ENCODE measurements around the gene SUPT4H1.

Gene SUPT4H1

DNA sequence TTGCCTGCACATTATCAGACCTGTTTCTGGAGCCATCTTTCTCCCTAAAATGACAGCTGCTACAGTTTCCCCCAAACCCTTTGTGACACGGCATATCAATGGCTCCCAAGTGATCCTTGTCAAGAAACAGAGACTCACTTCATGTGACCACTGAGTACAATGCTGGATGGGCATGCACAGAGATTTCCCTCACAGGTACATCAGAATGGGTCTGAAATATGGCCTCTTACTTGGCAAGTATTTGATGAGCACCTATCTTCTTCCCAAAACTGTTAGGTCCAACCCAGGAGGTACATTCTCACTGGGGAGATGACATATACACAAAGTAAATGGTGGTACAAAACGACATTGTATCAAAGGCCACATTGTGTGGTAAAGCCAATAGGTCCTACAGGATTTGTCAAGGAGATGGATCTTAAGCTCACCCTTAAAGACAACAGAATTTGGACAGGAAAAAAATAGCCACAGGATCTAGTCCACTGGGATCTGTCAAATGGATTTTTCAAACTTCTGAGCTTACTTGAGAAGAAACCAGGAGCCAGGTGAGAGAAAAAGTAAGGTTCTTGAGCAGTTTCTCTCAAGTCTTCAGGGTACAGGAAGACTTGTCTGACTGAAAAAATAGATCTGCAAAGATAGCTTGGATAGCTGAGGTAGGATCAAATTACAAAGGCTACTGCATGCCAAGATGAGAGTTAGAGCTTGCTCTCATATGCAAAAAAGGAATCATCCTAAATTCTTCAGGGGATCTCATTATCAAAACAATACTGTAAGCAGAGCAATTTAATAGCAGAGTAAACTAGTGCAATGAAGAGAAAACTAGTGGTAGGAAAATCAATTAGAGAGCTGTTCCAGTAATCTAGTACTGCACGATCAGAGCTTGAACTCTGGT, 36.5 kb upstream of the SUPT4H1 start:
- Histone ChIP-seq H3K27ac (ENCODE audit: low read length) (no peak overlapping the region), H3K4me3 (ENCODE audit: low read length) (no peak overlapping the region), H3K27me3 (ENCODE audit: control insufficient read depth, insufficient read depth, low read length) (no peaks in the 10 kb centered on the region), H3K9me3 (ENCODE audit: control insufficient read depth, insufficient read depth, low read length) (no peaks in the 10 kb centered on the region), H3K4me1 (ENCODE audit: control insufficient read depth, insufficient read depth, low read length) (peaks cover 2% of the 10 kb centered on the region; the same call in 1 of the 2 replicates), H3K36me3 (ENCODE audit: control insufficient read depth, insufficient read depth, low read length) (no peaks in the 10 kb centered on the region)
- no CpG with 5 or more reads among the region's 3 CpGs for WGBS (ENCODE audit: insufficient coverage, insufficient read length)
- DNase-seq (ENCODE audit: low read depth, low spot score): no peak

DNA sequence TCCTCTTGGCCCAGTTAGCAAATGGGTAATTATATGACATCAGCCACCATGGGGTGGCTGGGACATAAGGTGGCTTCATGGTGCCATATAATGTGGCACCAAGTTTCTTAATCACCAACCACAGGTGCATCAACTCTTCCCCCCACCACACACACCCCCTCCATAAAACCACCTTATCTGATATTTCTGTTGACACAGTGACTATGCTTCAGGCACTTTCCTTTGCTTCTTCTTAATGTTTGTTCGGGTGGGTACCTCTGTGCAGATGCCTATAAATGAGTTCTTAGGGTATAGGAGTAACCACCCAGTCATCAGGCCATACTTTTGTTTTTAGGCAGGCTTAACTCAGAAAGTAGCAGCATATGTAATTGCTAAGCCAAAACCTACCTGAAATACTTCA, 35.8 kb upstream of the SUPT4H1 start:
- Histone ChIP-seq H3K36me3 (ENCODE audit: control insufficient read depth, insufficient read depth, low read length) (no peaks in the 10 kb centered on the region), H3K27ac (ENCODE audit: low read length) (no peak overlapping the region), H3K4me3 (ENCODE audit: low read length) (no peak overlapping the region), H3K27me3 (ENCODE audit: control insufficient read depth, insufficient read depth, low read length) (no peaks in the 10 kb centered on the region), H3K4me1 (ENCODE audit: control insufficient read depth, insufficient read depth, low read length) (peaks cover 2% of the 10 kb centered on the region; the same call in 1 of the 2 replicates), H3K9me3 (ENCODE audit: control insufficient read depth, insufficient read depth, low read length) (no peaks in the 10 kb centered on the region)
- WGBS (ENCODE audit: insufficient coverage, insufficient read length): no CpG with 5 or more reads among the region's 1 CpG
- no peak for DNase-seq (ENCODE audit: low read depth, low spot score)

DNA sequence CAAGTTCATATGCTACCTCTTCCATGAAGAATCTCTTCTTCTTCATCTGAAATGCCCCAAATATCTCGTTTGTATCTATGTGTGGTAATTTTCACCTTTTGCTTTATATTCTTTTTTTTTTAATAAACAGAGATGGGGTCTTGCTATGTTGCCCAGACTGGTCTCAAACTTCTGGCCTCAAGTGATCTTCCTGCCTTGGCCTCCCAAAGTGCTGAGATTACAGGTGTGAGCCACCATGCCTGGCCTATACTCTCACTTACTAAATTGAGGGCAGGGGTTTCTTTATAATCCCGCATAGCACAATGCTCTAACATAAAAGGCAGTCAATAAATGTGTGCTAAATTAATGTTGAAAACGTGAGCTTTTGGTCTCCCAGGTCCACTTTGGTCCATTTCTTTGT, 34.7 kb upstream of the SUPT4H1 start:
- no peak overlapping the region for H3K27ac ChIP-seq (ENCODE audit: low read length)
- no peak for DNase-seq (ENCODE audit: low read depth, low spot score)
- H3K9me3 ChIP-seq (ENCODE audit: control insufficient read depth, insufficient read depth, low read length): no peaks in the 10 kb centered on the region
- WGBS (ENCODE audit: insufficient coverage, insufficient read length): no CpG with 5 or more reads among the region's 3 CpGs
- no peak overlapping the region for H3K4me3 ChIP-seq (ENCODE audit: low read length)
- no peaks in the 10 kb centered on the region for H3K36me3 ChIP-seq (ENCODE audit: control insufficient read depth, insufficient read depth, low read length)
- H3K4me1 ChIP-seq (ENCODE audit: control insufficient read depth, insufficient read depth, low read length): peaks cover 2% of the 10 kb centered on the region; the same call in 1 of the 2 replicates
- no peaks in the 10 kb centered on the region for H3K27me3 ChIP-seq (ENCODE audit: control insufficient read depth, insufficient read depth, low read length)

DNA sequence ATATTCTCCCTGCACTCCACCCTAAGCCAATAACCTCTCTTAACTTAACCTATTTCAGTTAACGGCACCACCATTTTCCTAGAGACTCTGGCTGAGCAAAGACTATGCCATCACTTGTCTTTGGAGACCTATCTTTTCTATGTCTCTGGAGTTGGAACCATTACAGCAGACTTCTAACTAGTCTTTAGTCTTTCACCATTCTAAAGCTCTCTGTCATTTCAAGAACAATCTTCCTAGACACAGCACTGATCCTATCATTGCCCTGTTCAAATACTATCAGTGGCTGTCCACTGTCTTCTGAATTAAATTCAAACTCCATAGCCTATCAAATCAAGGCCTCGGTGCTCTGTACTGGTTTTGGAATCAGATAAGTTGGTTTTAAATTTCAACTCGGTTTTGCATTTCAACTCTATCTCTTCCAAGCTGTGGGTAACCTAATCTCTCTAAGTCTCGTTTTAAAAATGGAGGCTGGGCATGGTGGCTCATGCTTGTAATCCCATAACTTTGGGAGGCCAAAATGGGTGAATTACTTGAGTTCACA, 33.4 kb upstream of the SUPT4H1 start:
- H3K4me1 ChIP-seq (ENCODE audit: control insufficient read depth, insufficient read depth, low read length): peaks cover 2% of the 10 kb centered on the region; the same call in 1 of the 2 replicates

DNA sequence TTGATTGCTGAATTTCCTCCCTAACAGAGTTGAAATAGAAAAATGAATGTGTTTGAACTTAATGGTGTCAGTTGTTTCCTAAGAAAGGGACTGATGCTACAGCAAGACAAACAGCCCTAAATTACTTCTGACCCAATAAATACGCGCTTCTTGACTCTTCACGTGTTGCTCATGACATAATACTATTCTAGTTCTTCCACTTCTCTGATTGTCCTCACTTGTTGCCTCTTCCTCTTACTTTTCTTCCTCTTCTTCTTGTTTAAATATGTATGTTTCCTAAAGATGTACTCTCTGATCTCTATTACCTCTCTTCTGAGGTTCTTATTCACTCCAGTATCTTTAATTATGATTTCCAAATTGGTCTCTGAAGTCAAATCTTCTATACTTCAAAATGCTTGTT, 32.9 kb upstream of the SUPT4H1 start:
- no peaks in the 10 kb centered on the region for H3K27me3 ChIP-seq (ENCODE audit: control insufficient read depth, insufficient read depth, low read length)
- DNase-seq (ENCODE audit: low read depth, low spot score): no peak
- H3K36me3 ChIP-seq (ENCODE audit: control insufficient read depth, insufficient read depth, low read length): no peaks in the 10 kb centered on the region
- no CpG with 5 or more reads among the region's 3 CpGs for WGBS (ENCODE audit: insufficient coverage, insufficient read length)
- H3K4me1 ChIP-seq (ENCODE audit: control insufficient read depth, insufficient read depth, low read length): peaks cover 2% of the 10 kb centered on the region; the same call in 1 of the 2 replicates
- H3K9me3 ChIP-seq (ENCODE audit: control insufficient read depth, insufficient read depth, low read length): no peaks in the 10 kb centered on the region
- H3K27ac ChIP-seq (ENCODE audit: low read length): no peak overlapping the region
- H3K4me3 ChIP-seq (ENCODE audit: low read length): no peak overlapping the region

More for the DNA sequence above, 33.4 kb upstream of the SUPT4H1 start:
- H3K27ac ChIP-seq (ENCODE audit: low read length): no peak overlapping the region
- no peak overlapping the region for H3K4me3 ChIP-seq (ENCODE audit: low read length)
- 100% methylated on average over 1 of the region's 4 CpGs for WGBS (ENCODE audit: insufficient coverage, insufficient read length)
- H3K9me3 ChIP-seq (ENCODE audit: control insufficient read depth, insufficient read depth, low read length): no peaks in the 10 kb centered on the region
- H3K36me3 ChIP-seq (ENCODE audit: control insufficient read depth, insufficient read depth, low read length): no peaks in the 10 kb centered on the region
- DNase-seq (ENCODE audit: low read depth, low spot score): no peak
- H3K27me3 ChIP-seq (ENCODE audit: control insufficient read depth, insufficient read depth, low read length): no peaks in the 10 kb centered on the region

DNA sequence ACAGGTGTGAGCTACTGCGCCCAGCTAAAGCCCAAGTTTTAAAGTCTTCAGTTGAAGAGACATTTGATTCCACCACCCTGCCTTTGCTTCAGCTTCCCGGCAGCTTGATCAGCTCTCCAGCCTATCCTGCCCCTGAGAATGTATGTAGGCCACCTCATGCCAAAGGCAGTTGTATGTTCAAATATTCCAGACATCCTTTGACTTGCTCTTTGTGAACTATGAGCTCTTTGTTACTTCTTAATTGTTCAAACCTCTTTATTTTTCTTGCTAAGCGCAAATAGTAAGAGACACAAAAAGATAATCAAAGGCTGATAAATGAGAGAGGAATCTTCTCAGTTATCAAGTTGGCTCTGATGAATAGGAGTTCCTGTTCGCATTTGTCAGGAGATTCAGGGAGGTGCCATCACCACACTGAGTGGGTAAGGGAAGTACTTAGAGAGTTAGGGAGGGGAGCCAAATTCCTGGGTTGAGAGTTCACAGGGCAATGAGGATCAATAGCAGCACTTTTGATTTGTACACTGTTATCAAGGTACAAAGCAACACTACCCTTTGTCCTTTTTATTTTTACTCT, 32.0 kb upstream of the SUPT4H1 start:
- Histone ChIP-seq H3K4me1 (ENCODE audit: control insufficient read depth, insufficient read depth, low read length) (peaks cover 2% of the 10 kb centered on the region; the same call in 1 of the 2 replicates), H3K9me3 (ENCODE audit: control insufficient read depth, insufficient read depth, low read length) (no peaks in the 10 kb centered on the region), H3K4me3 (ENCODE audit: low read length) (no peak overlapping the region), H3K36me3 (ENCODE audit: control insufficient read depth, insufficient read depth, low read length) (no peaks in the 10 kb centered on the region), H3K27me3 (ENCODE audit: control insufficient read depth, insufficient read depth, low read length) (no peaks in the 10 kb centered on the region), H3K27ac (ENCODE audit: low read length) (no peak overlapping the region)
- WGBS (ENCODE audit: insufficient coverage, insufficient read length): no CpG with 5 or more reads among the region's 4 CpGs
- no peak for DNase-seq (ENCODE audit: low read depth, low spot score)

DNA sequence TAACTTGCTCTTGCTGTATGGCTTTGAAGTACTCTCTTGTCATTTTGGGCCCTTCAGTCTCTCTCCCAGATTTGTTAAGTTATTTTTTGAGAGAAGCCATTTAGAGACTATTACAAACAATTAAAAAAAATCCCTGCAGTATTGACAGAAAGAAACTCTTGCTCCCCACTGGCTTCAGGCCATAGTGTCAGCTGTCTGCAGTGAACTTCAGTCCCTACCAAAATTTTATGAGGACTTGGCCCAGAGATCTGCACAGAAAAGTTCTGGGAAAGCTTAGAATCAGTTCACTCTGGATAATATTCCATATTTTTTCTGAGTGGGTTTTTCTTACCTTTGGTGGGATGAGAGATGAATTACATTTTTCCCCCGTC, 30.9 kb upstream of the SUPT4H1 start:
- H3K27ac ChIP-seq (ENCODE audit: low read length): no peak overlapping the region
- H3K36me3 ChIP-seq (ENCODE audit: control insufficient read depth, insufficient read depth, low read length): no peaks in the 10 kb centered on the region

DNA sequence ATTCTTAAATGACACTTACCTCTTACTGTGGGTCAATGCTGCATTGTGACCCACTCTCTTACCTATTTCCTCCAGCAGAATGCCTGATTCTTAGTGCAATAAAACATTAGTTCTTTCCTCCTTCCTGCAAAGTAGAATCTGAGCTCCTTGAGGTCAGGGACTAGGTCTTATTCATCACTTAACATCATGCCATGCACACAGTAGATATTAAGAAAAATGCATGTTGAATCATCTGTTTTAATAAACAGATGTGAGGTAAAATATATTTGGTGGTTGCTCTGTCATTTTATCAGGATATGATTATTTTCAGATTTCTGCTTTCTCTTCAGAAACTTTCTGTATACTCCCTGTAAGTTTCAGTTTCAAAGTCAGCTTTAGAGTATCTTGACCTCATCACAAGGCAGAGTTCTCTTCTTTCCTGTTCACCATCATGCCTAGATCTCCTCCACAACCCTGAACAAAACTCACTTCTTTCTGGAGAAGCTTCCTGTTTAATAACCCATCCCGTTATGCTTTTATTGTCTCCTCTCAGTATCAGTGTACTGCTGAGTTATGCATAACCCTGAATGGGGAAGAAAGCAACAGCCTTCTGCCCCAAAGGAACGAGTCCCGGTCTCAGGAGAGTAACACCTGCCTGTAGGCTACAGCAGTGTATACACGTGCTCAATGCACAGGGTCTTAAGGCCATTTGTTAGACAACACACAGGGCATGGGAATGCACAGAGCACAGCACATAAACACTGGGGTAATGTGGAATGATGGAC, 30.3 kb upstream of the SUPT4H1 start:
- H3K36me3 ChIP-seq (ENCODE audit: control insufficient read depth, insufficient read depth, low read length): no peaks in the 10 kb centered on the region
- peaks cover under 1% of the 10 kb centered on the region; the same call in 1 of the 2 replicates for H3K4me1 ChIP-seq (ENCODE audit: control insufficient read depth, insufficient read depth, low read length)
- no peak overlapping the region for H3K4me3 ChIP-seq (ENCODE audit: low read length)
- WGBS (ENCODE audit: insufficient coverage, insufficient read length): no CpG with 5 or more reads among the region's 4 CpGs
- DNase-seq (ENCODE audit: low read depth, low spot score): no peak
- H3K27me3 ChIP-seq (ENCODE audit: control insufficient read depth, insufficient read depth, low read length): no peaks in the 10 kb centered on the region
- H3K9me3 ChIP-seq (ENCODE audit: control insufficient read depth, insufficient read depth, low read length): no peaks in the 10 kb centered on the region
- H3K27ac ChIP-seq (ENCODE audit: low read length): no peak overlapping the region

More for the DNA sequence above, 30.9 kb upstream of the SUPT4H1 start:
- Histone ChIP-seq H3K27me3 (ENCODE audit: control insufficient read depth, insufficient read depth, low read length) (no peaks in the 10 kb centered on the region), H3K9me3 (ENCODE audit: control insufficient read depth, insufficient read depth, low read length) (no peaks in the 10 kb centered on the region), H3K4me1 (ENCODE audit: control insufficient read depth, insufficient read depth, low read length) (no peaks in the 10 kb centered on the region), H3K4me3 (ENCODE audit: low read length) (no peak overlapping the region)
- WGBS (ENCODE audit: insufficient coverage, insufficient read length): no CpG with 5 or more reads among the region's 1 CpG
- DNase-seq (ENCODE audit: low read depth, low spot score): no peak

DNA sequence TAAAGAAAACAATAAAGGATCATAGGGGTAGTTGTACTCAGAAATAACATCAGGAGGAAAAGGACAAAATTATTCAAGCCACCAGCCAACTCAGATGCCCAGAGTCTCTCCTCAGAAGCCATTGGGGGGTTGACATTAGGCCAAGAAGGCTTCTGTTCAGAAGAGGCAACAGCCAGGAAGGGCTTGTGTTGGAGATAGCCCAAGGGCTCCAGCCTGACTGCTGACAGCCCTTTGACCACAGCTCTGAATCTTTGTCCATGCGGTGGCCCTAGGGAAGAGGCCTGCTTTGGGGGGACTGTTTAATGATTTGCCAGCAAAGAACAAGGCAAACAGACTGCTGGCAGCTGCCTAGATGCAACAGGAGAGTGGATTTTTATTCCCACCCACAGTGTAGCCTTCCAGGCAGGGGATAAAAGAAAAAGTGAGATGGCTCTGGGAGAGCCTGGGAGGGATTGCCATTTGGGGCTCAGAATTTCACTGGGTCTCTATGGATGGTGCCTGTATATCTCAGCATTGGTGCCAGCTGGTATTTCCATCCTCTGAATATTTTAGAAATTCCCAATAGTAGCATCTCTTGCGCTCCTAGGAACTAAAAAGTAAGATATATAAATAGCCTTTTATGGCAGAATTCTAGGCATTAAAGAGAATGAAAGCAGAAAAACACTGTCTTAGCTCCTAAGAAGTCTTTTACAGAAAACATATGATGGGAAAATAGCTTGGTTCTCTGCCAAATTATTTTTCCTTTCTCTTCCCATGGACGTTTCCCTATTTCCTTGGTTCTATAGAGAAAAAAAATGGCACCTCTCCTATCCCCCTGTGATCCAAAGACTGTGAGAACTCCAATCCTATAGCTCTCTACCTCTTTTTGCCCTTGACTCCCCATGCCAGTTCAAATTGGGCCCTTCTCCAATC, 29.4 kb upstream of the SUPT4H1 start:
- no CpG with 5 or more reads among the region's 3 CpGs for WGBS (ENCODE audit: insufficient coverage, insufficient read length)

More for the DNA sequence above, 29.4 kb upstream of the SUPT4H1 start:
- H3K4me1 ChIP-seq (ENCODE audit: control insufficient read depth, insufficient read depth, low read length): peaks cover 5% of the 10 kb centered on the region
- H3K36me3 ChIP-seq (ENCODE audit: control insufficient read depth, insufficient read depth, low read length): no peaks in the 10 kb centered on the region
- H3K4me3 ChIP-seq (ENCODE audit: low read length): no peak overlapping the region
- no peaks in the 10 kb centered on the region for H3K27me3 ChIP-seq (ENCODE audit: control insufficient read depth, insufficient read depth, low read length)
- H3K9me3 ChIP-seq (ENCODE audit: control insufficient read depth, insufficient read depth, low read length): no peaks in the 10 kb centered on the region
- H3K27ac ChIP-seq (ENCODE audit: low read length): no peak overlapping the region
- no peak for DNase-seq (ENCODE audit: low read depth, low spot score)
